NCI-H460 (cell line): Measurements from ENCODE around the gene DPRX. TPM values are rescaled to one million over a fixed set of nuclear protein-coding genes. Genes with fewer than 3 reads are reported as not detected.

ENCODE experiments used
- small RNA-seq, 2 experiments: library from RNA; depleted of rRNA; stranded (forward); fragments of <200 nt; gene quantifications; one replicate each; pipeline ENCODE3, GENCODE V24; 2014
- total RNA-seq: library from RNA; depleted of rRNA; stranded (reverse); fragments of >200 nt; shearing (Covaris generic); gene quantifications from 2 replicates; pipeline ENCODE4 v1.2.3, GENCODE V29; 2014; rRNA removed

Gene DPRX
- total RNA-seq, 1 experiment from 2014 or later: not detected

Small RNAs within 50 kb of the gene (small RNA-seq; reads per million reads assigned to genes)
- gene MIR1323: 0 reads per million in 2 experiments
- gene MIR498: 0 reads per million in 2 experiments
- gene MIR512-1: 0 reads per million in 2 experiments
- 0 reads per million in 2 experiments for gene MIR512-2
- 0 reads per million in 2 experiments for gene MIR515-1
- gene MIR515-2: 0 reads per million in 2 experiments
- 0 reads per million in 2 experiments for gene MIR519C
- 0 reads per million in 2 experiments for gene MIR519E
- 0 reads per million in 2 experiments for gene MIR520E
- 0 reads per million in 2 experiments for gene RNU6-698P

Other genes starting within 250 kb of the DPRX start
- gene ZNF765, start 236.8 kb upstream of the DPRX start, total RNA-seq: 8.6 and 10.7 TPM in 2 replicates
- 7.5 and 10.5 TPM in 2 replicates for gene ZNF761, start 200.0 kb upstream of the DPRX start, total RNA-seq
- not detected in 2 replicates for gene ZNF813, start 164.3 kb upstream of the DPRX start, total RNA-seq
- gene ZNF331, start 93.9 kb upstream of the DPRX start, total RNA-seq: 0.07 TPM in 1 of 2 replicates, not detected in the other
- gene NLRP12, start 192.3 kb downstream of the DPRX start, total RNA-seq: not detected in 2 replicates
- 38.6 and 49.5 TPM in 2 replicates for gene MYADM, start 235.9 kb downstream of the DPRX start, total RNA-seq